Measurements from ENCODE around the gene AMACR. TPM values are rescaled to one million over a fixed set of nuclear protein-coding genes. Genes with fewer than 3 reads are reported as not detected.
"Not testable (repeated sequence)": the region's sequence is repeated elsewhere in the genome, so short reads cannot be mapped to it uniquely, and the experiment has no call there.

AMACR gene
- total RNA-seq, 1 donor from 2014 or later: 10.4 TPM

DNA sequence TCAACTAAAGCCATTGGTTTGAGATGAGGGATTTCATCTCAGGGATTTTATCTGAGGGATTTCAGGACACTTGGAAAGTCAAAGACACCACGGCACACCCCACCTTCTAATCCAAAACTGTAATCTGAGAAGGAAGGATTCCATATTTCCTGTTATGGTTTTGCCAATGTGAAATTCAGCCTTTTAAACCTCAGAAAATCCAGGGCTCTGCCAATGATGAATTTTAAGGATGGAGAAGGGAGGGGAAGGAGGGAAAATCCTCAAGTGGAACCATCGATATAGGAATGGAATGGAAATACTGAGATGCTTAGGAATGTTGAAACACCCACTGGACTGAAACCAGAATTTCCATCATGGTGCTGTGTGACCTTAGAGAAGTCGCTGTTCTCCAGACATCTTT is 29.9 kb upstream of the AMACR start:
- DNase-seq (ENCODE audit: low spot score): peak; percentile 44

DNA sequence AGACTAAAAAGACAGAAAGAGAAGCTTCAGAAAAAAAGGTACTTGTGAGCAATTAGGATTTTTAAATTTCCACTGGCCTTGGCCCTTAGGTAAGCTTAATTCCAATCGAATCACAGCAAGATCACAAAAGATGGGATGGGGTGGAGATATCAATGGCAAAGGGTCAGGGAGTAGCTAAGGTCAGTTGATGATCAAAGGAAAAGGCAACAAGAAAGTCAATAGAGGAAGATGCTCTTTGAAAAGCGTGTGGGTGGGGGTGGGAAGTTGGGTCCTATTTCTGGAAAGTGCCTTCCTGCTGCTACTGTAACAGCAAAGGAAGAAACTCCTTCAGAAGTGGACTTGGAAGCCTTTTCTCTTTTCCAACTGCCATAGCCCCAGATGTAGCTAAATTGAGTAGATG is 27.9 kb upstream of the AMACR start:
- no peak for DNase-seq (ENCODE audit: low spot score)

DNA sequence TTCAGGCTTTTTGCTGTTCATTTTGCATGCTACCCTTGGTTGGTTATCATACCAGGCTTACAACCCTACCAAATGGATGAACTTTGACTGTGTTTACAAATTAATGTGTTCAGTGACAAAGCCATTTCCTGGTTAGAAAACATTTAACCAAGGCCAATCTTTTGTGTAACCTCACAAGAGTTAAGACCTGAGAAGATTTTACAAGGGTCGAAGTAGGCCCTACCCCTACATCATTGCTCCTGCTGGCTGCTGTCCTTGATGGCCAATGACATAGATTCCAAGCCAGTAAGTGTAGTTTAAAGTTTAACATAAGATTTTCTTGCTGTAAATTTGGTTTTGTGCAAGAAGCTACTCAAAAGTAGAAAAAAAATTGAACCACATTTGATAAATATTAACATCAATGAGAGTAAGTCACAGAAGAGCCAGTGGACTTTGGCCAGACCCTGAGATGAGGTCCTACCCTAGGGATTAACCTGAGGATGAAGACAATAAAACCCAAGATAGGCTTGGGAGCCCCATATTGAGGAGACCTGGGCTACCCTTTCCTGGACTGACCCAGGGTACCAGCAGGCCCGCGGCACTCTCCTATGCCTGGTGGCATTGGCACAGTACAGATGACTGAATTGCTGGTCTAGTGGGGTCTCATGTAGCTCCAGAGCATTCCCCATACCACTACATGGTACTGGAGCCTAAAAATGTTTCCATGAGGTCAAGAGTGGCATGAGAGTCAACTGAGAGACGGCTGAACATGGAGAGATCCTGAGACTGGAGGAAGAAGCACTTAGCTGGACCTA is 26.9 kb upstream of the AMACR start:
- DNase-seq (ENCODE audit: low spot score): no peak

DNA sequence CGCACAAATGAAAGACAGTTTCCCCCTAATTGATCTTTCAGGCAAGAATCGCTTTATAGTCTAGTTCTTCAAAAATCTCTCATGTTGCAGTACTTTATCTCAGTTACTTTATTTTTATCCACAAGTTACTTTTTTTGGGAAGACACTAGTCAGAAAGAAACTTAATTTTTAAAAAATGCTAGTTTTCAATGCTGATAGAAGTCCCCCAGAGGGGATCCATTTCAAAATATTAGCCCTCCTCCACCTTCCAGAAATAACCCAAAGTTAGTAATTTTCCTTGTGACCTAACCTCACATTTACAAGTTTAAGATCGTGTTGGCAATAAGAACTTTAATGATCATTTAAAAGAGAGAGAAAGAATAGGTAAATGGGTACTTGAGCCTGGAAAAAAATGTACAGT is 24.1 kb upstream of the AMACR start:
- DNase-seq (ENCODE audit: low spot score): no peak

DNA sequence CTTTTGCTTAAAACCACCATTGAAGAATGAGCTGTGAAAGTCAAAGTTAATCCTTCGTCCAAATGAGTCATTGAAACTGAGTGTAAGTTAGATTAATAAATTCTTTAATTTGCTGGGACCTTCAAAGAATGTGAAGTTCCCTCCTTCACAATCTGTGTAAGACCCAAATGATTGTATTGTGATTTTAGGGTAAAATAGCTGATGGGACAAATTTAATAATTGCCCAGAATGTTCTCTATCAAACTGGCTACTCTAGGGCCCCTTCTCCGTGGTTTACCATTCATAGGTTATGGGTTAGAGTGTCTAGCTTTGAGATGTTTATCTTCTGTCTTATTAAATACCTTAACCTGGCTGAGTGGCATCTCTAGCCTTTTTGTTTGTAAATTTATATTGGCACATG is 23.3 kb upstream of the AMACR start:
- no peak for DNase-seq (ENCODE audit: low spot score)

DNA sequence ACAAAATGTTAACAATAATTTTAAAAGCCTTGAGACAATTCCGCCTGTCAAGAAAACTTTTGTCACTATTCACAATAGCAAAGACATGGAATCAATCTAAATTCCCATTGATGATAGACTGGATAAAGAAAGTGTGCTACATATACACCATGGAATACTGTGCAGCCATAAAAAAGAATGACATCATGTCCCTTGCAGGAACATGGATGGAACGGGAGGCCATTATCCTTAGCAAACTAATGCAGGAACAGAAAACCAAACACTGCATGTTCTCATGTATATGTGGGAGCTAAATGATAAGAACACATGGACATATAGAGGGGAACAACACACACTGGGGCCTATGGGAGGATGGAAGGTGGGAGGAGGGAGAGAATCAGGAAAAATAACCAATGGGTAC is 22.7 kb upstream of the AMACR start:
- DNase-seq (ENCODE audit: low spot score): not testable (repeated sequence)

DNA sequence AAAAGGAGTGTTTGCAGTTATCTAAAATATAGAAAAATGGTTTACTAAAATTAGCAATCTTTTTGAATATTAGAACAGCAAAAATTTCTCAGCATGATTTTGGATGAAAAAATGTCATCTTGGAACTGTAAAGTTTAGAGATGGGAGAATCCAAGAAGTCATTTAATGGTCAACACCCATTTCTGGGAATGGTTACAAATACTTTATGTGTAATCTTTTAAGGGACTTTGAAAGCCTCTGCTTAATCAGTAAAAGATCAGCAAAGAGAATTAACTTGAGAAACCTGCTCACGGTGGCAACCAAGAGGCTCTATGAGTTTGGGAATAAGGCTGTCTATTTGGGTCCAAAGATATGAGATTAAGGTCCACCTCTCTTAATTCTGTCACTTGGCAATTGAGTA is 22.2 kb upstream of the AMACR start:
- no peak for DNase-seq (ENCODE audit: low spot score)

DNA sequence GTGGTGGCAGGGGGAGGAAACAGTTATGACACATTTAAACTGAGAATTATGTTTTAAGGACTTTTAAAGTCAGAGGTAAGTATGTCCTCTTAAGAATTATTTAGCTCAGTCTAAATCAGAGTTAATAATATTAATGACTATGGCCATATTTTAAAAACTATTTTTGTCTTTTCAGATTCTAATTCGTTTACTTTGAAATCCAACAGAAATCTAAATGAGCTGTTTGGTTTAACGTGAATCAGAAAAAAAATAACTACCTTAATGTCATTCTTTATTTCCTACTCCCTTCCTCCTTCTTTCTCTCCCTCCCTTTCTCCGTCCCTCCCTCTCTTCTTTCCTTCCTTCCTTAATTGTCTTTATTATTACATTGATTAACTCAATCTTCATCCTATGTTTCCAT is 20.5 kb upstream of the AMACR start:
- no peak for DNase-seq (ENCODE audit: low spot score)

DNA sequence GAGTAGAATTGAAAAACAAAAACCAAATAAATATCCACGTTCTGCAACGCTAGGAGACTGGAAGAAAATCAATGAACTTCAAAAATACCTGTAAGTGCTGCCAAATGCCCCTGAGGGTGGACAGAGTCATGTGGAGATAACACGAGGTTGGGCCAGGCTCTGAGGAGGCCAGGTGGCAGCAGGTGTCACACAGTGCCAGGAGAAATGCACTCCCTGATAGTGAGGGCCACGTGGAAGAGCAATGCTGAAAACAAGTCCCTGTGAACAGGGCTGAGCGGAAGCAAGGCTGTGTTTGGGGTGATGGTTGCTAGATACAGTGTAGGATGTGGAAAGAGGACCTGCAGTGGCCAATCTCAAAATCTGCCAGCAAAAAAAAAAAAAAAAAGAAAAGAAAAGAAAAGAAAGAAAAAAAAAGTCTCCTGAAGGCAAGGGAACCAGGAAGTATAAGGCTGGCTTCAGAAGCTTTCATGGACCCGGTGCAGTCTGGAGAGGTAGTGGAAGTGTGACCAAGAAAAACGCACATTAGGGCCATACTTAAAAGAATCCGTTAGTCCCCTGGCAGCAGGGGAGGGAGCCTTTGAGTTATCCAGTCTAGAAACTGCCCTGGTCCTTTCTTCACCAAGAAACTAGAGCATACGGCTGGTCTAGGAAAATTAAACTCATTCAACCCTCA is 18.4 kb upstream of the AMACR start:
- DNase-seq (ENCODE audit: low spot score): no peak

DNA sequence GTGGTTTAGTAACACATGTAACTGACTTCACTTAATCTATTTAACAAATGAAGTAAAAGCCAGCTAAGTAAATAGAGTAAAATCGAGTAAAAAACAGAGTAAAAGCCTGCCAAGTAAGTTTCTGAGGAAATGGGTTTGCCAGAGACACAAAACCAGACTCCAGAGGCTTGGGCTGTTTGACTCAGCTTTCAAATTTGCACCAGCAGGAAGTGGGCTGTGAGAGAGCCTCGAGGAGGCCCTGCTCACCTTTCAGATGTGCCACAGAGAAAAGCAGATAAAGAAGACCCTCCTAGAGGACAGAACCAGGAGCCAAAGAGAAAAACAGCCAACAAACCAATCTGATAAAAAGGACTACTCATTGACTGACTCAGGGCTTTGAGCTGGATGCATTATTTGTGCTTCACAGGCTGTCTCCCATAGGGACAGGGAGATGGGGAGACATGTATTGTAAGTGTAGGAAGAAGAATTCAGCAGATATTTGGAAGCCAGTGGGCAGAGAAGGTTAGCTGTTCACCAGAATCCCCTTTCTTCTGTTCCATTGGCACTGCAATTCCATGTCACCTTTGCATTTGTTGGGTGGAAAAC is 14.4 kb upstream of the AMACR start:
- no peak for DNase-seq (ENCODE audit: low spot score)

DNA sequence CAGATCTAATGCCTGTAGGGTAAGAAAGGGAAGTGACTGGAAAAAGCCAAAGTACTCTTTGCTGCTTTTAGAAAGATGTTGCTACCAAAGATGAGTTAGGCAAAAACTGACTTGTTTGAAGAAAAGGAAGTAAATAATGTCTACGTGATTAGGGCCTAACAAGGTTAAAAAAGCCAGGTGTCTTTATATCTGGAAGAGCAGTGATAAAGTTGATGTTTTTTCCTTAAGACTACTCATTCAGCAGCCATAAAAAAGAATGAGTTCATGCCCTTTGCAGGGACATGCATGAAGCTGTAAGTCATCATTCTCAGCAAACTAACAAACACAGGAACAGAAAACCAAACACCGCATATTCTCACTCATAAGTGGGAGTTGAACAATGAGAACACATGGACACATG is 13.5 kb upstream of the AMACR start:
- no peak for DNase-seq (ENCODE audit: low spot score)

DNA sequence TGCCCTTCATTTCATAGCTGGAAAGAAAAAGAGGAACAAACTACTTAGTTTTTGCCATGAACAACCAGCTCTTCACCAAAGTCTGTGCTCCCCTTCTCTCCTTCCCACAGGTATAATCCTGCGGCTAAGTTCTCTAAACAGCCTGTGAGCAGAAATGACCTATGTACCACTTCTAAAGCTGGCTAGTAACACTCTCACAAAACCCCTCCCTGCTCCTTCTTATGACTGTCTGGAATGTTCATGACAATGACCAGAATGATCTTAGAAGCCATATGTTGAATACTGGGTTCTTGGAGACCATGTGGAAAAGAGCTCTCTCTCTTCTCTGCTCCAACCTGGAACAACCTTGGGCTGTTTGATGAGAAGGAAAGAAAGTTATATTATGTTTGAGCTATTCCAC is 12.9 kb upstream of the AMACR start:
- no peak for DNase-seq (ENCODE audit: low spot score)

DNA sequence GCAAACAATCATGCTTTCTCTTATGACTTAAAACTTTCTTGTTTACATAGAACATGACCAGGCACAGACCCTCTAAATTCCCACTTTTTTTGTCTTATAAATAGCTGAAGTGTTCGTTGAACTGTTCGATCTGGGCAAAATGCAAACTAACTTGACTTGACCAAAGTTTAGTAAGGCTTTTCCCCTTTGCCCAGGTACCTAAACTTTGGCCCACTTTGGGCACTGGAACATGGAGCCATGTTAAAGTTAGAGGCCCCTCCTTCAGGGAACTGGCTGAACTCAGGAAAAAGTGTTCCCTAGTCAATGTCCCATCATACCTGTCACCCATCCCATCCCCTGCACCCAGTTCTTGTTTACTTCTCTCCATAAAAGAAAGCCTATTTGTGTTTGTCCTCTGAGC is 9.4 kb upstream of the AMACR start:
- DNase-seq (ENCODE audit: low spot score): no peak

DNA sequence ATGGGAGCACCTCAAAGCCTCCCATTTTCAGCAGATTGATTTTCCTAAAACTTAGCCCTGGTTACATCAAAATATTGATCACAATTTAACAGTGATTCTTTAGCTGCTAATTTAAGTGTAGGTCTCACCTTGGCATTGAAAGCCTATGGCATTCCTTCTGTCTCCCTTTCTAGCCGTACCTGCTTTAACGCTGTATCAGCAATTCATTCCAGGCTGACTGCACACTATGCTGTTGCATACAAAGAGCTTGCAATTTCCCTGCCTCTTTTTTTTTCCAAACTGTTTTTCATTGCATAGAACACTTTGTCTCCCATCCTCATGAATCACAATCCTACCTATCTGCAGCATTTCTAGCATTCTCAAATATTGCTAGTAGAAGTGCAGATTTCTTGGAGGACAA is 8.9 kb upstream of the AMACR start:
- DNase-seq (ENCODE audit: low spot score): no peak

DNA sequence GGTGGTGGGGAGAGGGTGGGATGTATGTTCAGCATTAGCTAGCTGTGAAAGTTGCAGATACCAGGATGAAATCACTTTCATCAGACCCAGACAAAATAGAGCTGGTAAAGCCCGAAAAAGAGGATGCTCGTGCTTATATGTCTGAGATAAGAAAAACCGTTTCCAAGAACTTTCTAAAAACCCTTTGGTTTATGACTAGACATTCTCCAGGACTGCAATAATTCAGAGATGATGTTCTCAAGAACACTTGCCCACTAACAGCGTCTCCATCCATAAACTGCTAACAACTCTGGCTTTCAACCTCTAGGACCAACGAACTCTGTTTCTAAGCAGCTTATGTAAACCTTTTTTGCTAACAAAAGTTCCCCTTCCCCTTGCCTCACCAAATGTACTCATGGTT is 8.4 kb upstream of the AMACR start:
- peak; percentile 95 for DNase-seq (ENCODE audit: low spot score)

DNA sequence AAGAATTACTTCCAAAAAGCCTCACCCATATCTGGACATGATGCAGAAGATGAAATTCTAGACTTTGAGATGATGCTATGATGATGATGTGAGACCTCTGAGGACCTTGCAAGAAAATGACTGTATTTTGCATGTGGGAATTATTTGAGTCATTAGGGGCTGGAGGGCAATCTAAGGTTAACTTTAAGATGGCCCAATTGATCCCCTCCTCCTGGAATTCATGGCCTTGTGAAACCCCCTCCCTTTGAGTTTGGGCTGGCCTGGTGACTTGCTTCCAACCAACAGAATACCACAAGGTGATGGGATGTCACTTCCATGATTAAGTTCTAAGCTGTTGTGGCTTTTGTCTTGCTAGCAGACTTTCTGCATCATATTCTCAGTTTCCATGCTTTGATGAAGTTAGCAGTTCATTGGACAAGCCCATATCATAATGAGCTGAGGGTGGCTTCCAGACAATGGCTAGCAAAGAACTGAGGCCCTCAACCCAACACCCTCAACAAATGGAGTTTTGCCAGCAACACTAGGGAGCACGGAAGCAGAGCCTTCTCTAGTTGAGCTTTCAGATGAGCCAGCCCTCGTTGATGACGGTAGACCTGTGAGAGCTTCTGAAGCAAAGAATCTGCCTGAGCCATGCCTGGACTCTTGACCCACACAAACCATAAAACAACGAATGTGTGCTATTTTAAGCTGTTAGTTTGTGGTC is 7.4 kb upstream of the AMACR start:
- no peak for DNase-seq (ENCODE audit: low spot score)

DNA sequence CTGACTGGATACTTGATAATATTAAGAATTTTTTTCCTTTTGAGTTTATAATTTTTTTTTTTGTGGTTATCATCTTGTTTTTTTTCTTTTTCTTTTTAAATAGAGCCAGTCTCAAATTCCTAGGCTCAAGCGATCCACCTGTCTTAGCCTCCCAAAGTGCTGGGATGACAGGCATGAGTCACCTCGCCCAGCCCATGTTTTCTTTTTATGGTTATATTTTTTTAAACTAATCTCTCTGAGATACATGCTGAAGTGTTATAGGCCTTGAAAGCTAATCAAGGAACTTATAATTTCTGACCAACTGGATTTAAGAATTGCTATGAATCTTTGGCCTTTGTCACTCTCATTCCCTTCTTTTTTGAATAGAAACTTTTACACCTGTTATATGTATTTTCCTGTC is 6.8 kb upstream of the AMACR start:
- no peak for DNase-seq (ENCODE audit: low spot score)

DNA sequence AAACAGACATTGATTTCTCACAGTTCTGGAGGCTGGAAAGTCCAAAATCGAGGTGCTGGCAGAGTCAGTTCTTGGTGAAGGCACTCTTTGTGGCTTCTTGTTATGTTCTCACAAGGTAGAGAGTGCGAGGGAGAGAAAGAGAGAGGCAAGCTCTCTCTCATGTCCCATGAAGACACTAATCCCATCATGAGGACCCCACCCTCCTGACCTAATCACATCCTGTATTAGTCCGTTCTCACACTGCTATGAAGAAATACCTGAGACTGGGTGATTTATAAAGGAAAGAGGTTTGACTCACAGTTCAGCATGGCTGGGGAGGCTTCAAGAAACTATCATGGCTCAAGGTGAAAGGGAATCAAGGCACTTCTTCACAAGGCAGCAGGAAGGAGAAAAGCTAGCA is 5.7 kb upstream of the AMACR start:
- no peak for DNase-seq (ENCODE audit: low spot score)

DNA sequence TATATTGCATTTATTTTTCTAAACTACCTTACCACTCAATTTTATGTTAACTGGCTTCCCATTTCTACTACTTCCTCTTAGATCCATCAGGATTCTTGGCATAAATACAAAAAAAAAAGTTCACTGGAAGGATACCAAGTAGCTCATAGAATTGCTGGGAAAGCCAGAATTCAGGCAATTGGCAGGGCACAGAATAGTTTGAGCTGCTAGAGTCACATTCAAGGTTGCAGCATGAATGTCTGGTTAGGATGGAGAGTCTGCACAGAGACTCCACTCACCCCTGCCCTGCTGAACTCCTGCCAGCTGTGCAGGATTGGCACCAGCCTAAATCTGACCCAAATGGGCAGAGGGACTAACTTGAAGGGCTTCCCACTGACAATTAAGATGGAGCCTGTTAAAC is 4.9 kb upstream of the AMACR start:
- peak; percentile 89 for DNase-seq (ENCODE audit: low spot score)

DNA sequence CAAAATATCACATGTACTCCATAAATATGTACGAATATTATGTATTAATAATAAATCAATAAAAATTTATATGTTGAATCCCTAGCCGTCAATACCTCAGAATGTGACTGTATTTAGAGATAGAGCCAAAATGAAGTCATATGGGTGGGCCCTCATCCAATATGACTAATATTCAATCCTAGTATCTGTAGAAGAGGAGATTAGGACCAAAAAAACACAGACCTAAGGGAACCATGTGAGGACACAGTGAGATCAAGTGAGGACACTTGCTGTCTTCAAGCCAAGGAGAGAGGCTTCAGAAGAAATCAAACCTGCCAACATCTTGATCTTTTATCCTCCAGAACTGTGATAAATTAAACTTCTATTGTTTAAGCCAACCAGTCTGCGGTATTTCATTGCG is 3.7 kb upstream of the AMACR start:
- no peak for DNase-seq (ENCODE audit: low spot score)

DNA sequence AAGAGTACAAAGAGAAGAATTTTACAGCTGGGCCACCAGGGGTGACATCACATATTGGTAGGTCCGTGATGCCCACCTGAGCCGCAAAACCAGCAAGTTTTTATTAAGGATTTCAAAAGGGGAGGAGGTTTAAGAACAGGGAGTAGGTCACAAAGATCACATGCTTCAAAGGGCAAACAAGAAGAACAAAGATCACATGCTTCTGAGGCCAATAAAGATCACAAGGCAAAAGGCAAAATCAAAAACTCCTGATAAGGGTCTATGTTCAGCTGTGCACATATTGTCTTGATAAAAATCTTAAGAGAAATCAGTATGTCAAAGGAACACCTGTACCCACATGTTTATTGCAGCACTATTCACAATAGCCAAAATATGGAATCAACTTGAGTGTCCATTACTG is 2.3 kb upstream of the AMACR start:
- DNase-seq (ENCODE audit: low spot score): not testable (repeated sequence)

DNA sequence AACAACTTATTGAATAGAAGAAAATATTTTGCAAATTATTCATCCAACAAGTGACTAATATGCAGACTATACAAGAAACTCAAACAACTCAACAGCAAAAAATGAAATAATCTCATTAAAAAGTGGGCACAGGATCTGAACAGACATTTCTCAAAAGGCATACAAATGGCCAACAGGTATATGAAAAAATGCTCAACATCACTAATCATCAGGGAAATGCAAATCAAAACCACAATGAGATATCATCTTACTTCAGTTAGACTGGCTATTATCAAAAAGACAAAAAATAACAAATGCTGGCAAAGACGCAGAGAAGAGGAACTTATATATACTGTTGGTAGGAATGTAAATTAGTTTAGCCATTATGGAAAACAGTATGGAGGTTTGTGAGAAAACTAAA is 1.8 kb upstream of the AMACR start:
- DNase-seq (ENCODE audit: low spot score): no peak

DNA sequence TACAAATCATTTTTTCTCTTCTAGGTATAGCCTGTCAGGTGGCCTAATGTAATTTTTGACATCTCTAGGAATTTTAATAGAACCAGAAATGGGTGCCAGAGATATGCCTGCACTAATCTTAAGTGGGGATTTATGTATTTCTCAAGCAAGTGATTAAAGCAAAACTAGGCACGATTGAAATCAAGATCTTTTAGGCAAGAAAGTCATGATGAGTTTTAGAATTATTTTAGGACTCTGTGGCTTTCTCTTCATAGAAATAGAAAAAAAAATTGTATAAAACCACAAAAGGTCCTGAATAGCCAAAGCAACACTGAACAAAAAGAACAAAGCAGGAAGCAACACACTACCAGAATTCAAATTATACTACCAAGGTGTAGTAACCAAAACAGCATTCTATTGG is 952 bp upstream of the AMACR start:
- DNase-seq (ENCODE audit: low spot score): no peak

Measured in umbilical cord (tissue), 2 donors.